Mononuclear cell (primary cell): Measurements from ENCODE around the gene MEAF6. TPM values are rescaled to one million over a fixed set of nuclear protein-coding genes. Genes with fewer than 3 reads are reported as not detected.

Experiments used
- H3K27me3 ChIP-seq: 2 replicates; pipeline ENCODE4 v1.6.0; 2011; ENCODE audit warnings: low read length, control low read depth; ENCODE audit not compliant: insufficient read depth
- H3K4me1 ChIP-seq: 2 replicates; pipeline ENCODE4 v1.5.1; 2011; ENCODE audit warnings: mild to moderate bottlenecking, low read length, control low read depth; ENCODE audit not compliant: insufficient read depth
- H3K4me3 ChIP-seq: 2 replicates; pipeline ENCODE4 v1.5.1; 2011; ENCODE audit warnings: mild to moderate bottlenecking, low read length, moderate library complexity
- H3K9me3 ChIP-seq: 2 replicates; pipeline ENCODE4 v1.5.1; 2011; ENCODE audit warnings: low read depth, mild to moderate bottlenecking, control low read depth, low read length
- total RNA-seq: library from RNA; depleted of rRNA; stranded (reverse); fragments of >200 nt; gene quantifications from one replicate; pipeline ENCODE4 v1.2.3, GENCODE V29; 2012

MEAF6 gene
- total RNA-seq, 1 donor = 65.3 TPM

GRCh38 chr1:37452416-37452815, 62.1 kb downstream of the MEAF6 start:
- Histone ChIP-seq H3K27me3 (no peaks in the 10 kb centered on the region), H3K4me3 (no peak overlapping the region), H3K9me3 (no peaks in the 10 kb centered on the region), H3K4me1 (peaks cover 22% of the 10 kb centered on the region)

- Histone ChIP-seq H3K4me1 (peaks cover 17% of the 10 kb centered on the region), H3K9me3 (no peaks in the 10 kb centered on the region), H3K27me3 (no peaks in the 10 kb centered on the region), H3K4me3 (no peak overlapping the region)
Measured at GRCh38 chr1:37449936-37450335, 64.6 kb downstream of the MEAF6 start.

- H3K9me3 ChIP-seq = no peaks in the 10 kb centered on the region
- peaks cover 12% of the 10 kb centered on the region for H3K4me1 ChIP-seq
- no peaks in the 10 kb centered on the region for H3K27me3 ChIP-seq
- no peak overlapping the region for H3K4me3 ChIP-seq
Measured at GRCh38 chr1:37448691-37449417, 65.7 kb downstream of the MEAF6 start.

DNA sequence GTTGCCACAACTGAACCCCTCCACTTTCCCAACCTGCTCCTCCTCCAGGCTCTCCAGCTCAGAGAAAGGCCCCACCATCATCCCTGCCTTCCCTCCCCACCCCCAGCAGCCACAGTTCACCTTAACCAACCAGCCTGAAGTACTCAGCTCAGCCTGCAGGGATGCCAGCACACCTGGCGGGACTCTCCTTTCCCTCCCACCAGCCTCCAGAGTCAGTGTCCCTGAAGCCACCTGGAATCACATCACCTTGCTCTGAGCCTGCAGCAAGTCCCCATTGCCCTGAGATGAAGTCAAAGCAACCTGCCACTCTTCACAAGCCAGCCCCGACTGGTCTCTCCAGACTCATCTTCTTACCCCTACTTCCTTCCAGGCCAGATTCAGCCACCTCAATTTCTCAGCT, 66.4 kb downstream of the MEAF6 start:
- Histone ChIP-seq H3K4me1 (peaks cover 12% of the 10 kb centered on the region), H3K9me3 (no peaks in the 10 kb centered on the region), H3K4me3 (no peak overlapping the region), H3K27me3 (no peaks in the 10 kb centered on the region)

DNA sequence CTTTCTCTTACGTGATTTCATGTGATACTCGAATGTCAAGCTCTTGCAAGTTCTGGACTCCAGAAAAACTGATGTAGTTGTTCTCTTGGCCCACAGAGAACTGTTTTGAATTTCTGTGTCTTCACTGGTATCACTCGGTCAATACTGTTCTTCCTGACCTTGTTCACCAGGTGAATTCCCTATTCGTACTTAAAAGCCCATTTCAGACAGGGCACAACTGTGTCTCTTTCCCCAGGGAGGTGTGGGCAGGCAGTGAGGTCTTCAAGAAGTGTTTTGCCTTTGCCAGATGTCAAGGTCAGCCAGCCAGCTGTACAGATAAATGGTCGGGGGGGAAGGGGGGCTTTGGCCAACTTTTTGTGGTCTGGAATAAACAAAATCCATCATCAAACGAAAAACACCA, 67.7 kb downstream of the MEAF6 start:
- peaks cover 12% of the 10 kb centered on the region for H3K4me1 ChIP-seq
- no peaks in the 10 kb centered on the region for H3K9me3 ChIP-seq
- H3K27me3 ChIP-seq = no peaks in the 10 kb centered on the region
- H3K4me3 ChIP-seq = no peak overlapping the region

DNA sequence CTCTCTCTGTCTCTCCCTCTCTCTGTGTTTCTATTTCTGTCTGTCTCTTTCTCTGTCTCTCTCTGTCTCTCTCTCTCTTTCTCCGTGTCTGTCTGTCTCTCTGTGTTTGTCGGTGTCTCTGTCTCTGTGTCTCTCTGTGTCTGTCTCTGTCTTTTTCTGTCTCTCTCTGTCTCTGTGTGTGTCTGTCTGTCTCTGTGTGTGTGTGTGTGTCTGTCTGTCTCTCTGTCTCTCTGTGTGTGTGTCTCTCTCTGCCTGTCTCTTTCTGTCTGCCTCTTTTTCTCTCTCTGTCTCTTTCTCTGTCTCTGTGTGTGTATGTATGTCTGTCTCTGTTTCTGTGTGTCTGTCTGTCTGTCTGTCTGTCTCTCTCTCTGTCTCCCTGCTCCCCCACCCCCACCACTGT, 71.9 kb downstream of the MEAF6 start:
- no peaks in the 10 kb centered on the region for H3K4me1 ChIP-seq
- no peaks in the 10 kb centered on the region for H3K27me3 ChIP-seq
- no peaks in the 10 kb centered on the region for H3K9me3 ChIP-seq
- no peak overlapping the region for H3K4me3 ChIP-seq

Other genes with a start within 250 kb of the MEAF6 start
- 160 TPM for gene ZC3H12A, start 40.2 kb downstream of the MEAF6 start, total RNA-seq
- 32.7 TPM for gene SNIP1, start 39.5 kb upstream of the MEAF6 start, total RNA-seq
- gene DNALI1, start 42.2 kb upstream of the MEAF6 start, total RNA-seq = 0.21 TPM
- 49.3 TPM for gene GNL2, start 81.2 kb upstream of the MEAF6 start, total RNA-seq
- gene RSPO1, start 120.1 kb upstream of the MEAF6 start, total RNA-seq = not detected
- gene CDCA8, start 177.8 kb upstream of the MEAF6 start, total RNA-seq = 0.31 TPM